Suppressor macrophage treated with lipopolysaccharide for 4 hours (primary cell): Measurements from ENCODE around the gene SPDYE16.
"Not testable (repeated sequence)": the region's sequence is repeated elsewhere in the genome, so short reads cannot be mapped to it uniquely, and the experiment has no call there.

Experiments used
- DNase-seq: peaks from one replicate; pipeline ENCODE4 v3.0.0-alpha.2; 2020

SPDYE16 gene

DNA sequence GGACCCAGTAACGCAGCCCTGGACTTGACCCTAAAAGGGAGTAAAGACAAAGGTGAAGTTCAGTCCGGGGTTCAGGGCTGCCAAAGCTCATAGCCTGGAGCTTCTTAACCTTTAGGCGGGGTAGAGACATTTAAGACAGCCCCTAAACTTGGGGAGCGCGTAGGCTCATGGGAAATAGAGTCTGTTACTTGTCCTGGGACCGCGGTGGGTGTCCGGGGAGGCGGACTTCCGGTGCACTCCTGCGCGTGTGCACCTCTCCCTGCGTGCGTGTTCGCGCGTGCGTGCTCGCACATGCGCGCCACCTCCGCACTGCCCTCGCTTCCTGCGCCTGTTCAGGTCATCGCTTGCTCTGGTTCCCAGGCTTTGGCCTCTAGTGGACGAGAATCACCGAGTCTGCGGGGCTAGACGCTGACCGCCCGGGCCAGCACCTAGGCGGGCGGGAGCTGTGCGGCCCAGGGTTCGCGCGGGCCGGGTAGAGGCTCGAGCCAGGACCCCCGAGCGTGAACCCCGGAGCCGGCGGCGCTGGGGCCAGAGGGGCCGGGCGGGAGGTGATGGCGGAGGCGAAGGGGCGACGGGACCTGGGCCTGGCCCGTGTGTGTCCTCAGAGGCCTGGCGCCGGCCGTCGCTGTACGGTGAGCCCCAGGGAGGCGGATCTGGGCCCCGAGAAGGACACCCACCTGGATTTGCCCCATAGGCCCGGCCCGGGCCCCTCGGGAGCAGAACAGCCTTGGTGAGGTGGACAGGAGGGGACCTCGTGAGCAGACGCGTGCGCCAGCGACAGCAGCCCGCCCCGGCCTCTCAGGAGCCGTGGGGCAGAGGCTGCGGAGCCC is 6.1 kb upstream of the SPDYE16 start:
- DNase-seq: peak; percentile 81

DNA sequence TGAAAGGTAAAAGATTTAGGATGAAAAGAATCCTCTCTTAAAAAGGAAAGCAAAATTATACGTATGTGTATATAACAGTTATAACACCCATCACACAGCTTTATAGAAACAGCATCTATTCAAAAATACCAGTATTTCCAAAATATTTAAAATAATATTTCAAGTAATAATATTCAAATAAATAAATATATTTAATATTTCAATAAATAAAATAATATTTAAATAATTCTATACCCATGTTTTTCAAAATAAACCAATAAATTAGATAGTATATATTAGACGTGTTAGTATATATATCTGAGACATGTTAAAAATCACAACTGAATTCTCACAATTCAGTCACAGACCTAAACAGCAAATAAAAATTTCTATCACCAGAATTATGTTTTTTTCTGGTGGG is 11.5 kb downstream of the SPDYE16 start:
- DNase-seq: not testable (repeated sequence)

GRCh38 chr7:76526183-76526582 is 16.9 kb downstream of the SPDYE16 start:
- not testable (repeated sequence) for DNase-seq

DNA sequence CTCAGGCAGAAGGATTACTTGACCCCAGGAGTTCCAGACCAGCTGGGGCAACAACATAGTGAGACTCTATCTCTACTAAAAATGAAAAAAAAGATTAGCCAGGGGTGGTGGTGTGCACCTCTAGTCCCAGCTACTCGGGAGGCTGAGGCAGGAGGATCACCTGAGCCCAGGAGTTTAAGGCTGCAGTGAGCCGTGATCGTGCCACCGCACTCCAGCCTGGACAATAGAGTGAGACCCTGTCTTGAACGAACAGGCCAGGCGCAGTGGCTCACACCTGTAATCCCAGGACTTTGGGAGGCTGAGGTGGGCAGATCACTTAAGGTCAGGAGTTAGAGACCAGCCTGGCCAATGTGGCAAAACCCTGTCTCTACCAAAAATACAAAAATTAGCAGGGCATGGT is 26.2 kb downstream of the SPDYE16 start:
- not testable (repeated sequence) for DNase-seq

DNA sequence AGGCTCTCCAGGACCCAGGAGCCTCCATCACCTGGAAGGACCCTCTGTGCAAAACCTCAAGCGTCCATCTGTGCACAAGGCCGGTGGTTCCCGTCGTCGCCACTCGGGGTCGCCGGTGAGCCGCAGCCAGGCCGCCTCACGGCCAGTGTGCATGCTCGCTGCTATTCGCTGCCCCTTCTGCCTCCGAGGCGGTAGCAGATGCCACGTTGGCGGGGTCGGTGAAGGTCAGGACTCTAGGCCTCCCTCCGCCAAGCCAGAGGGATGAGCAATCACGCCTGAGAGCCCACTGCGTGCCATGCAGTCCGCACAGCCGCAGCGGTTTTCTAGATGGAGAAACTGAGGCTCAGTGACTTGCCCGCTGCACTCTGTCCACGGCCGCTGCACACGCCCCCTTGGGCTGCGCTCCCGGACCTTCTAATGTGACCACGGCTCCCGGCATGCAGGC is 27.1 kb downstream of the SPDYE16 start:
- DNase-seq: no peak

- no peak for DNase-seq
Observed at GRCh38 chr7:76514926-76515771, 27.9 kb downstream of the SPDYE16 start.

GRCh38 chr7:76513817-76514799 is 29.0 kb downstream of the SPDYE16 start:
- no peak for DNase-seq

DNA sequence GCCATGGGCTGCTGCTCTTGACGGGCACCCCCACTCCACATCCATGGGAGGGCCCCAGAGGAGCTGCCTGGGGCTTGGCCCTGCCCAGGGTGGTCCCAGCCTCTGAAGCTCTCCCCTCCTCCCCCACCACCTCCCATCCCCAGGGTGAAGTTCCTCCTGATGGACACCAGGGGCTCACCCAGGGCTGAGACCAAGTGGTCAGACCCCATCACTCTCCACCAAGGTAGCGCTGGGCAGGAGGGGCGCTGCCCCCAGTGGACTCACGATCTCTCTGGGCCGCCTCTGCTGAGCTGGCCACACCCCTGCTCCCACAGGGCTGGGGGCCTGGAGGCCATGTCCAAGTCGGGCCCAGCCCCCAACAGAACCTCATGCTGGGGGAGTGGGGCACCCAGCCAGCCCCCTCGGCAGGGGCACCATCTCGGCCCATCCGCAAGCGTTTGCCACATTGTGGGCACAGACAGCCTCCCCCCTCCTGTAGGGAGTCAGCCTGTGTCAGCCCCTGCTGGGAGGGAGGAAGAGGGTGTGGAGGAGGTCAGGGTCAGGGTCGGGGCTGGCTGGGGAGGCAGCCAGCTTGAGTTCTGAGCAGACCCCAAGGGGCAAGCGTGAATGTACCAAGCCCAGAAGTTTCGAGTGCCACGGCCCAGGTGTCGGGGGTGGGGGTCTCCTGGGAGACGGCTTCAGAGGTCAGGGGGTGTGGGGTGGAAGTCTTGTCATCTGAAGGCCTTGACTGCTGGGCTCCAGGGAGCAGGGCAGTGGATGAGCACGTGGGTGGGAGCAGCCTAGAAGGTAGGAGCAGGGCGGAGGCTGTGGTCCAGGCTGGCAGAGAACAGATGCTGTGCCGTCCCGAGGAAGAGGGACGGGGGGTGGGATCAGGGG is 29.9 kb downstream of the SPDYE16 start:
- no peak for DNase-seq

- not testable (repeated sequence) for DNase-seq
Observed at GRCh38 chr7:76511911-76512885, 30.9 kb downstream of the SPDYE16 start.

DNA sequence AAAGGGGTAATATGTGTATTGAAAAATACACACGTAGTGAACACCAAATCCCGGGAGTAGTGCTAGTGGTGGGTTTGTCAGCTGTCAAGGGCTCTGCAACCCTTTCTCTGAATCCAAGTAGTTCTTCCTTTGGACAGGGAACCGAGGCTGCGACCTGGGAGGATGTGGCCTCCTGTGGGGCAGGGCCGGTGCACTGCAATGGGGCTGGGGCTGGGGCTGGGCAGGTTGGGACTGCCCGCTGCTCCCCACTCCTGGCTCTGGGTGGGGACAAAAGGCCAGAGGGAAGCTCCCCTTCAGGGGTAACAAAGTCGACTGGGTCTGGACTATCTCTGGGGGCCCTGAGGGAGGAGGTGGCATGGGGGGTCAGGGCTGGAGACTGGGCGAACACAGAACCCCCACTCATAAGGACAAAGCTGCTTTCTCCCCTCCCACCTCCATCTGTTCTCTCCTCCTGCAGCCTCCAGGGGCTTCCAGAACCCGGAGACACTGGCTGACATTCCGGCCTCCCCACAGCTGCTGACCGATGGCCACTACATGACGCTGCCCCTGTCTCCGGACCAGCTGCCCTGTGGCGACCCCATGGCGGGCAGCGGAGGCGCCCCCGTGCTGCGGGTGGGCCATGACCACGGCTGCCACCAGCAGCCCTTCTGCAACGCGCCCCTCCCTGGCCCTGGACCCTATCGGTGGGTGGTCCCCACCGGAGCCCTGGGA is 31.7 kb downstream of the SPDYE16 start:
- not testable (repeated sequence) for DNase-seq

- no peak for DNase-seq
Observed at GRCh38 chr7:76509931-76510877, 32.9 kb downstream of the SPDYE16 start, which contains the start of gene UPK3B. Gene UPK3B, plus strand, starts transcription at chr7:76510552. Its CDS starts 101 bp downstream, at chr7:76510653.

GRCh38 chr7:76507723-76508406 is 35.2 kb downstream of the SPDYE16 start:
- peak; percentile 98 for DNase-seq

GRCh38 chr7:76506643-76507042 is 36.5 kb downstream of the SPDYE16 start:
- DNase-seq: not testable (repeated sequence)

- no peak for DNase-seq
Observed at GRCh38 chr7:76506081-76506440, 37.0 kb downstream of the SPDYE16 start.

GRCh38 chr7:76505168-76506080 is 37.7 kb downstream of the SPDYE16 start:
- DNase-seq: no peak

DNA sequence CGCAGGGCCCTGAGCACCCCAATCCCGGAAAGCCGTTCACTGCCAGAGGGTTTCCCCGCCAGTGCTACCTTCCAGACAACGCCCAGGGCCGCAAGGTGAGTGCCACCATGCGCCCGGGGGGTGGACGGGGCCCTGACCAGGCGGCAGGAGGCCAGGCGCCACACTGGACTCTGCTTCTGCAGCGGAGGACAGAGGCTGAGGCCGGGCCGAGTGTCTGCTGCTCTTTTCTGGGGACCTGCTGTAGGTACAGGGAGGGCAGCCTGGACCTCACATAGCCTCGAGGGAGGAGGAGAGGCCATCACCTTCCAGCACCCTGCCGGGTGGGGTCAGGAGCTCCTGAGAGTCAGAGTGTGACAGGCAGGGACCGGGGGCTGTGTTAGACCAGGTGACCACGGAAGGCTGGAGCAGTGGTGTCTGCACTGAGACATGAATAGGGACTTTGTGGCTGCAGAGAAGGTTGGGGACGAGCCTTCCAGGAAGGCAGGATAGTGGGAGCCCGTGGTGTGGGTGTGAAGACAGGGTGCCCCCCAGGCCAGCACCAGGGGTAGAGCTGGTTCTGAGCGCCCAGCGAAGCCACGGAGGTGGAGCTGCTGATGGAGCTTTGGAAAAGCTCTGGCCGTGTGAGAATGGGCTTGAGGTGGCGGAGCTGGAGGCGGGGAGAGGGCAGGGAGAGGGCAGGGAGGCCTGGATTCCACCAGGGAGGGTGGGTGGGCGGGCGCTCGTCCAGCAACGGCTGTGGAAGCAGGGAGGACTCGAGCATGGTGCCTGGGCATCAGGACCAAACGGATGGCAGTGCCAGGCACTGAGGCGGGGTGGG is 38.5 kb downstream of the SPDYE16 start:
- DNase-seq: not testable (repeated sequence)
